Effector CD4-positive, alpha-beta T cell (primary cell): ENCODE data around the gene PET117. TPM values are rescaled to one million over a fixed set of nuclear protein-coding genes. Genes with fewer than 3 reads are reported as not detected.
"Not testable (repeated sequence)": the region's sequence is repeated elsewhere in the genome, so short reads cannot be mapped to it uniquely, and the experiment has no call there.

Experiments
- DNase-seq: peaks from one replicate; pipeline ENCODE4 v3.0.0-alpha.2; 2020
- total RNA-seq: gene quantifications from one replicate; lab custom pipeline; 2026; lab: John Stamatoyannopoulos, UW

The PET117 gene, protein sequence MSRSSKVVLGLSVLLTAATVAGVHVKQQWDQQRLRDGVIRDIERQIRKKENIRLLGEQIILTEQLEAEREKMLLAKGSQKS
- total RNA-seq, result not detected

DNA sequence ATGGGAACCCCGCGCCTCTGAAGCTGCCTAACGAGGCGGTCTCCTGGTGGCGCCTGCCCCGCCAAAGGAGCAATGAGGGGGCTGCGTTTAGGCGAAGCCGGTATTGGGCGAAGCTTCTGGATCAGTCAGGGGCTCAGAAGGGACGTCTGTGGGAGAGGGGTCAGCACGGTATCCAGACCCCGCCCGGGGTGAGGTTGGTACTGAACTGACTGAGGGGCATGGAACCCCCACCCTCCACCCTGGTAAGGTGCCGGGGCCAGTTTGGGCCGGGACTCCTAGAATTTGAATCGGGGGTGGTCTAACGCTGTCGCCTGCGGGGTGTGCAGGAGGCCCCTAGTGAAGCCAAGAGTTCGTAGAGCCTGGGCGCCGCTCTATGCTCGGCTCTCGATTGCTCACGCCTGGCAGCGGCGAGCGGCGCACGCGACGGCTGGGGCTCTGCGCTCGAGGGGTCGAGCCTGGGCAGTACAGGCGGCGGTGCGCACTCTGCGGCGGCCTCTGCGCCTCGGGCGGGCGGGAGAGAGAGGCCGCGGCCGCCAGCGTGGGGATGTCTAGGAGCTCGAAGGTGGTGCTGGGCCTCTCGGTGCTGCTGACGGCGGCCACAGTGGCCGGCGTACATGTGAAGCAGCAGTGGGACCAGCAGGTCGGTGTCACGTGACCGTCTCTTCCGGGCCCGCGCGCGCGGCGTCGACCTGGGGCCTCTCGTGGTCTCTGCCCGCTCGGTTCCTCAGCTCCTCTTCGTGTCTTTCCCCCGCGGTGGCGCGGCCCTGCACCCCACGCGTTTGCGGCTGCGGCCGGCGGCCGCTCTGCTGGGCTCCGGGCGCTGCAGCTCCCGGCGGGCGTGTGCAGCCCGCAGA, at the start of gene PET117, which contains the start of gene KAT14:
PET117 (plus strand) TSS at position 452 of the 854 bp plus-strand sequence; CDS start at position 545, 93 bp downstream.
KAT14 (plus strand) TSS at position 452 of the 854 bp plus-strand sequence. CDS start 4,798 bp downstream, outside the sequence.
- peak; percentile 91 for DNase-seq

DNA sequence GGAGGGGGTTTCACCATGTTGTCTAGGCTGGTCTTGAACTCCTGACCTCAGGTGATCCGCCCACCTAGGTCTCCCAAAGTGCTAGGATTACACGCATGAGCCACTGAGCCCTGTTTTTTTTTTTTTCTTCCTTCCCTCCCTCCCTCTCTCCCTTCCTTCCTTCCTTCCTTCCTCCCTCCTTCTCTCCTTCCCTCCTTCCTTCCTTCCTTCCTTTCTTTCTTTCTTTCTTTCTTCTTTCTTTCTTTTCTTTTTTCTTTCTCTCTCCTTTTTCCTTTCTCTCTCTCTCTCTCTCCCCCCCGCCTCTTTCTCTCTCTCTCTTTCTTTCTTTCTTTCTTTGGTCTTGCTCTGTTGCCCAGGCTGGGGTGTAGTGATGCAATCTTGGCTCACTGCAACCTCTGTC, 49.4 kb upstream of the PET117 start:
- not testable (repeated sequence) for DNase-seq

- not testable (repeated sequence) for DNase-seq
Observed at GRCh38 chr20:18088841-18089240, 48.8 kb upstream of the PET117 start.

GRCh38 chr20:18090044-18090443, 47.6 kb upstream of the PET117 start:
- DNase-seq, result no peak

- no peak for DNase-seq
Observed at GRCh38 chr20:18090477-18090876, 47.2 kb upstream of the PET117 start.

- no peak for DNase-seq
Observed at GRCh38 chr20:18091623-18092022, 46.0 kb upstream of the PET117 start.

DNA sequence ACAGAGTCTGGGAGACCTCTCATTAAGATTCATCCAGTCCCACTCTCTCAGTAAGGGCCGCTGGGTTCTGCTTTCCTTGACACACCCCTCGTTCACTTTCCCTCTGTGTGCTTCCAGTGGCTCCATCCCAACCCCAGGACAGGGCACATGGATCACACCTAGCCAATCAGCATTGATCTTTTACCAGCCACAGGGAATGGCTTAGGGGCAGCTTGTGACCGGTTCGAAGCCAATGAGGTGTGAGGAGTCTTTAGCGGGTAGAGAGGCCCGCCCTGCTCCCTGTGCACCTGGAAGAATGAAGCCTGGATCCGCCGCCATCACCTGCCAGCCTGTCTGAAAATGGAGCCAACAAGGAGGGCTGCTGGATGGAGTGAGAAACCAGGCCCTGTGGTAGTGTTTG, 44.8 kb upstream of the PET117 start:
- no peak for DNase-seq

- DNase-seq, result no peak
Observed at GRCh38 chr20:18093388-18093787, 44.3 kb upstream of the PET117 start.

- no peak for DNase-seq
Observed at GRCh38 chr20:18094191-18094590, 43.5 kb upstream of the PET117 start.

DNA sequence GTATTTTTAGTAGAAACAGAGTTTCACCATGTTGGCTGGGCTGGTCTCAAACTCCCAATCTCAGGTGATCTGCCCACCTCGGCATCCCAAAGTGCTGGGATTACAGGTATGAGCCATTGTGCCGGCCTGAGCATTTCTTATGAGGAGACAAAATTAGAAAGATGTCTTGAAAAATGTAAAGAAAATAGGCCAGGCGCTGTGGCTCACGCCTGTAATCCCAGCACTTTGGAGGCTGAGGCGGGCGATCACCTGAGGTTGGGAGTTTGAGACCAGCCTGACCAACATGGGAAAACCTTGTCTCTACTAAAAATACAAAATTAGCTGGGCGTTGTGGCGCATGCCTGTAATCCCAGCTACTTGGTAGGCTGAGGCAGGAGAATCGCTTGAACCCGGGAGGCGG, 37.1 kb upstream of the PET117 start:
- DNase-seq, result not testable (repeated sequence)

DNA sequence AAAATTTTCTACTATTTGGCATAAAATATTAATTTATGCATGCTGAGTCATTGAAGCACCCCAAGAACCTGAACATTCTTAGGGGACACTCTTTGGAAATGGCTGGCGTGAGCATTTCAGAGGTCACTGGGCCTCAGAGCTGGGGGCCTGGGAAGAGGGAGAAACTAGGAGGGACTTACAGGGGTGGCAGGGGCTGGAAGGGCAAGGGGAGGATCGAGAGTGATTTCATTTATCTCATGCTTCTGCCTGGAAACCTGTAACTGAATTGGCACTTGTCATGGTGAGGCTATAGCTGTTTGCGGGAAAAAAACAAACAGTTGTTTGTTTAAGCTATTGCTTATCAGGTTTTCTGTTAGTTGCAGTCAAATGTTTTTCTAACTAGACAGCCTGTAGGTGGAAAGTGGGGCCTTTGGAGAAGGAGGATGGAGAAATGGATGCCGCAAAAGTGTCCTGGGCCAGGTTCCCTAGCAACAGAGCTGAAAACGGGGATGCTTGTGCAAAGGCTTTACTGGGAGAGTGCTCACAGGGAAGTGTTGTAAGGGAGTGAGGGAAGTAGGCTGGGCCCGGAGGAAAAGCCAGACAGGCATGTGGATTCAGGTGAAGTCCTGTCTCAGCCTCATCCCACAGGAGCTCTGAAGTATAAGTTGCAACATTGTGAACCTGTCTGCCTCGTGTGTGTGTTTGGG, 36.4 kb upstream of the PET117 start:
- no peak for DNase-seq

DNA sequence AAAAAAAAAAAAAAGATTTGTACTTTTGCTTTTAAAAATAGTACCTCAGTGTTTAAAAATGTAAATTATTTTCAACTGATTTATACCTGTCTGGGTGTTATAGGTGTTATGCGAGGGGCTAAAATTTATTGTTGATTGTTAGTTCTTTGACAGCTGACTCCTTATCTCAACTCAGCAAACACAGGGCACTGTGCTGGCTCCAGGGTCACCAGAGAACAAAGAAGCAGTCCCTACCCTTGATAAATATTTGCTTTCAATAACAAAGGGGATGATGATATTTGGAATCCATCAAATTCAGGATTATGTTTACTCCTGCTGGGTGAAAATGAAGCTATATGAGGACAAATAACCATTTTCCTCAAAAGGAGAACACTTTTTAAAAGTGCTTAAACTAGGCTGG, 34.2 kb upstream of the PET117 start:
- DNase-seq, result no peak

DNA sequence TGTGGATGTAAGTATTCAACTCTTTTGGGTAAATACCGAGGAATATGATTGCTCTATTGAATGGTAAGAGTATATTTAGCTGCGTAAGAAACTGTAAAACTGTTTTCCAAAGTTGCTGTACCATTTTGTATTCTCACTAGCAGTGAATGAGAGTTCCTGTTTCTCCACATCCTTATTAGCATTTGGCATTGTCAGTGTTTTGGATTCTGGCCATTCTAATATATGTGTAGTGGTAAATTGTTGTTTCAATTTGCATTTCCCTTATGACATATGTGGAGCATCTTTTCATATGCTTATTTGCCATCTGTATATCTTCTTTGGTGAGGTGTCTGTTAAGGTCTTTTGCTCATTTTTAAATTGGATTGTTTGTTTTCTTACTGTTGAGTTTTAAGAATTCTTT, 29.3 kb upstream of the PET117 start:
- DNase-seq, result no peak

GRCh38 chr20:18128574-18128973, 9.1 kb upstream of the PET117 start:
- not testable (repeated sequence) for DNase-seq

GRCh38 chr20:18132663-18133062, 5.0 kb upstream of the PET117 start:
- DNase-seq, result no peak

- DNase-seq, result no peak
Observed at GRCh38 chr20:18133962-18134361, 3.7 kb upstream of the PET117 start.

GRCh38 chr20:18138266-18138582, 561 bp downstream of the PET117 start:
- no peak for DNase-seq

DNA sequence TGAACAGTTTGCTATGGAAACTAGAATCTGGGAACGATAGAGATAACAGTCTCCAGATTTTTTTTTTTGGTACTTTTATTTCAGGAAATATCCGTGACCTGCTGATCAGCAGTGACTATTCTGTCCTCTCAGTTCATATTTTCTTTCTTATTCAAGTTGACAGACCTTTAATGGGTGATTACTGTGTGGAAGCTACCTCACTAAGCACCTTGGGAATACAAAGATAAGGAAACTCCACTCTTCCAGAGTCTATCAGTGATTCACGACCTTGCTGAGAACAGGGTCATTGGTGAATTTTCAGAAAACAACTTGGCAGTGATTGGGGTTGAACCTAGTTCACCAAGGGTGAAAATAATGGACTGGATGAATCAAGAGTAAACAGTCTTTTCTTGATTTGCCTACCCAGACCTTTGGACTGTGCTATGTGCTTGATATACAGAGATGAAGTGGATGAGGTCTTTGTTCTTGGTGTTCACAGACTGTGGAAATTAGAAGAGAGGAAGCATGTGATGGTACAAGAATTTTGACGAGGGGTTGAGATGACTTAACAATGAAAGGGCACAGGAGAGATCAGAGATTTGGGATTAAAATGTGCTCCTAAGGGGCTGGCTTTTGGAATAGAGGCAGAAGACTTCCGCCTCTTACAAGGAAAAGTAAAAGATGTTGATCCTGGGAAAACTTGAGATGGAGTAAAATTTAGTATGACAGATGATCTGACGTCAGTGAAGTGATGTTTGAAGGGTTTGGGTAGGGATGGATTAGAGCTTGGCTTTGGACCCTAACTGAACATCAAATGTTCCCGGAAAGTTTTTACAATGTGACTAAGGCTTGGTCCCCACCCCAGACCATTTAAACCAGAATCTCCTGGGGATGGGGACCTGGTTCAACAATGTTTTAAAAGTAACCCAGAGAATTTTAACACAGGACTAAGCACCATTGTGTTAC, 1.2 kb downstream of the PET117 start:
- DNase-seq, result no peak

- DNase-seq, result no peak
Observed at GRCh38 chr20:18139832-18140231, 2.2 kb downstream of the PET117 start.

- no peak for DNase-seq
Observed at GRCh38 chr20:18144541-18145099, 7.0 kb downstream of the PET117 start.

DNA sequence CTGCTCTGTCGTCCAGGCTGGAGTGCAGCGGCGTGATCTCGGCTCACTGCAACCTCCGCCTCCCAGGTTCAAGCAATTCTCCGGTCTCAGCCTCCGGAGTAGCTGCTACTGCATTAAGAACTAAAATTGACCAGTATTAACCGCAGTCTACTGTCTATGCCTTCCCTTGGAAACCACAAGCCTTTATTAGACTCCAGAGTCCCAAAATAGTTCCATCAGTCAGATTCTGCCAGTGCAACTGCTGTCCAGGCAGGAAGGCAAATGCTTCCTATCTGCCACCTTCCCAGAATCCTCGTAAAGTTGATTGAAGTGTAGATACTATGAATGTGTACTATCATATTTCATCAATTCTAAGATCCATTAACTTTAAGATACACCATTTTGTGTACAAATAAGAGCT, 16.7 kb downstream of the PET117 start:
- DNase-seq, result no peak

GRCh38 chr20:18156045-18156444, 18.4 kb downstream of the PET117 start:
- no peak for DNase-seq
